Prostate gland (tissue), 2 donors: Measurements from ENCODE around the gene CASKIN1. TPM values are rescaled to one million over a fixed set of nuclear protein-coding genes. Genes with fewer than 3 reads are reported as not detected.

ENCODE experiments used
- DNase-seq: peaks from one replicate; pipeline ENCODE4 v3.0.0-alpha.2; 2019; ENCODE audit warnings: low spot score
- H3K27ac ChIP-seq, 2 donors: fragments of 200-600 bp; sonication (generic); 2 replicates each; pipeline ENCODE4 v1.5.1; 2017 to 2019
- H3K27me3 ChIP-seq: fragments of 200-600 bp; sonication (generic); replicated peaks from 2 replicates; pipeline ENCODE4 v1.5.1; 2019; ENCODE audit not compliant: insufficient read depth
- H3K36me3 ChIP-seq, 2 donors: fragments of 200-600 bp; sonication (generic); 1 replicate in 1 of 2; 2 replicates in 1 of 2; pipeline versions ENCODE4 v1.5.1 to v1.8.1; 2017 to 2019
- H3K4me1 ChIP-seq: fragments of 200-600 bp; sonication (generic); replicated peaks from 2 replicates; pipeline ENCODE4 v1.5.1; 2019
- H3K4me3 ChIP-seq, 2 donors: fragments of 200-600 bp; sonication (generic); 2 replicates each; pipeline ENCODE4 v1.5.1; 2017 to 2019
- H3K9me3 ChIP-seq: fragments of 200-600 bp; sonication (generic); 2 replicates; pipeline ENCODE4 v1.5.1; 2017
- POLR2A ChIP-seq: fragments of 450-650 bp; IDR thresholded peaks from one replicate; pipeline ENCODE4 v1.6.1; 2016; ENCODE audit warnings: antibody characterized with exemption, mild to moderate bottlenecking
- POLR2AphosphoS5 ChIP-seq: sonication (generic); formaldehyde crosslinking; IDR thresholded peaks from one replicate; pipeline ENCODE4 v1.6.1; 2017; ENCODE audit warnings: antibody characterized with exemption
- WGBS: methylation state at CpG from one replicate; pipeline ENCODE4 v1.1.5; 2018; 5-methylcytosine and 5-hydroxymethylcytosine counted together
- intact Hi-C: fragments of 100-400 bp; cut with DNase I; formaldehyde crosslinking; loops from one replicate; pipeline ENCODE4 v1.14.2; 2022
- total RNA-seq, 2 donors: library from RNA; depleted of rRNA; stranded (reverse); fragments of >200 nt; gene quantifications; one replicate each; pipeline ENCODE4 v1.1.0, GENCODE V29; 2016
- TF ChIP-seq, protein P1 (sequence below), 4 experiments: fragments of 200-600 bp in 2 of 4; fragments of 450-650 bp in 2 of 4; sonication (generic) in 2 of 4; IDR thresholded peaks; 1 replicate in 3 of 4; 2 replicates in 1 of 4; pipeline ENCODE4 v1.5.1; 2016 to 2019; ENCODE audit warnings: antibody characterized with exemption in 4 of 4, mild to moderate bottlenecking in 2 of 4, moderate library complexity in 2 of 4

CASKIN1 gene
- total RNA-seq, 2 donors from 2014 or later = 0.77 to 5.3 TPM

DNA sequence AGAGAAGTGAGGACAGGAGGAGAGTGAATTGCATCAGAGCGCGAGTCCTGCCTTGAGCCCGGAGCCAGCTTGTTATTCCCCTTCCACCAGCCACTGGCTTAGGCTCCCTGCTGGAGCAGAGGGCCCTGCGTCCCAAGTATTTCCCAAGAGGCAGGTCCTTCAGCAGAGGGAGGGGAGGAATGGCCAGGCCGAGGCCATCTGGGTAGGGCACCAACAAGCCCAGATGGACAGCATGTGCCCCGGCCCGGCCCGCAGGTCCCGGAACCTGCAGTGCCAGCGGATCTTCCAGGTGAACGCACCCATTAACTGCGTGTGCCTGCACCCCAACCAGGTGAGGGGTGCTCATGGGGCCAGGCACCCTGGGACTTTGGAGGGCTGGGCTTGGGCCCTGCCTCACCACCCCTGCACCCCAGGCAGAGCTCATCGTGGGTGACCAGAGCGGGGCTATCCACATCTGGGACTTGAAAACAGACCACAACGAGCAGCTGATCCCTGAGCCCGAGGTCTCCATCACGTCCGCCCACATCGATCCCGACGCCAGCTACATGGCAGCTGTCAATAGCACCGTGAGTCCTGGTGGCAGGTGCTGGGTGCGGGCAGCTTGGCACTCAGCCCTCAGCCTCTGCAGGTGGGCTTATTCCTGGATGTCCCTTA is 10.5 kb upstream of the CASKIN1 start:
- Histone ChIP-seq H3K36me3 (peaks cover 0 to 16% of the 10 kb centered on the region in 2 donors), H3K27me3 (no peaks in the 10 kb centered on the region), H3K4me3 (no peak overlapping the region), H3K4me1 (peaks cover 7% of the 10 kb centered on the region), H3K9me3 (no peaks in the 10 kb centered on the region), H3K27ac (no peak overlapping the region)
- intact Hi-C loops = loop anchor here (10.0 kb wide), 1 partner anchor 48 kb away; the partner anchor contains the start of gene ECI1
- DNase-seq = no peak
- TF ChIP-seq, protein P1, sequence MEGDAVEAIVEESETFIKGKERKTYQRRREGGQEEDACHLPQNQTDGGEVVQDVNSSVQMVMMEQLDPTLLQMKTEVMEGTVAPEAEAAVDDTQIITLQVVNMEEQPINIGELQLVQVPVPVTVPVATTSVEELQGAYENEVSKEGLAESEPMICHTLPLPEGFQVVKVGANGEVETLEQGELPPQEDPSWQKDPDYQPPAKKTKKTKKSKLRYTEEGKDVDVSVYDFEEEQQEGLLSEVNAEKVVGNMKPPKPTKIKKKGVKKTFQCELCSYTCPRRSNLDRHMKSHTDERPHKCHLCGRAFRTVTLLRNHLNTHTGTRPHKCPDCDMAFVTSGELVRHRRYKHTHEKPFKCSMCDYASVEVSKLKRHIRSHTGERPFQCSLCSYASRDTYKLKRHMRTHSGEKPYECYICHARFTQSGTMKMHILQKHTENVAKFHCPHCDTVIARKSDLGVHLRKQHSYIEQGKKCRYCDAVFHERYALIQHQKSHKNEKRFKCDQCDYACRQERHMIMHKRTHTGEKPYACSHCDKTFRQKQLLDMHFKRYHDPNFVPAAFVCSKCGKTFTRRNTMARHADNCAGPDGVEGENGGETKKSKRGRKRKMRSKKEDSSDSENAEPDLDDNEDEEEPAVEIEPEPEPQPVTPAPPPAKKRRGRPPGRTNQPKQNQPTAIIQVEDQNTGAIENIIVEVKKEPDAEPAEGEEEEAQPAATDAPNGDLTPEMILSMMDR (IDR thresholded peaks at IDR 0.05) = no peak
- TF ChIP-seq POLR2A (no peak), POLR2AphosphoS5 (no peak)
- 89% methylated on average over 23 of the region's 23 CpGs for WGBS

DNA sequence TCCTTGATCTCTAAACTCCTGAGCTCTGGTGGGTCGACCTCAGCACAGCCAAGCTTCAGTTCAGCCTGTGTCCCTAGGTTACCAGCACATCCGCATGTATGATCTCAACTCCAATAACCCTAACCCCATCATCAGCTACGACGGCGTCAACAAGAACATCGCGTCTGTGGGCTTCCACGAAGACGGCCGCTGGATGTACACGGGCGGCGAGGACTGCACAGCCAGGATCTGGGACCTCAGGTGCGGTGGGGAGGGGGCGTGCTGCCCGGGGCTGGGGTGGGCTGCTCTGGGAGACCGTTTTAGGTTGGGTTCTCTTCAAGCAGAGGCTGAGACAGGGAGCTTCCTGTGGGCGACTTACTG is 10.0 kb upstream of the CASKIN1 start:
- DNase-seq = no peak
- Histone ChIP-seq H3K9me3 (no peaks in the 10 kb centered on the region), H3K27me3 (no peaks in the 10 kb centered on the region), H3K27ac (peak overlapping the region in 1 of 2 donors; percentile 97), H3K4me3 (peak overlapping the region; percentile 78 to 83), H3K36me3 (peaks cover 0 to 16% of the 10 kb centered on the region in 2 donors), H3K4me1 (peaks cover 6% of the 10 kb centered on the region)
- WGBS = 83% methylated on average over 18 of the region's 18 CpGs
- TF ChIP-seq, protein P1 (IDR thresholded peaks at IDR 0.05) = no peak
- TF ChIP-seq POLR2AphosphoS5 (no peak), POLR2A (no peak)
- intact Hi-C loops = loop anchor here (10.0 kb wide), 1 partner anchor 48 kb away; the partner anchor contains the start of gene ECI1

DNA sequence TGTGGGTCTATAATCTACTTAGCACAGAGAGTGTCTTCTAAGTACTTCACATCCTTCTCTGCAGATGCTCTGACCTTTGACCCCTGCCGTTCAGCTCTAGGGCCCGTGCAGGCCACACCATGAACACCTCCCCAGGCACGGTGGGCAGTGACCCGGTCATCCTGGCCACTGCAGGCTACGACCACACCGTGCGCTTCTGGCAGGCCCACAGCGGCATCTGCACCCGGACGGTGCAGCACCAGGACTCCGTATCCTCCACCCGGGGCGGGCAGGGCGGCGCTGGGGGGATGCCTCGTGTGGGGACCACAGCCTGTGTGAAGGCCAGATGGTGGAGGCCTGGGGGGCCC is 9.5 kb upstream of the CASKIN1 start:
- 5% methylated on average over 16 of the region's 16 CpGs for WGBS
- DNase-seq = no peak
- H3K27me3 ChIP-seq = no peaks in the 10 kb centered on the region

DNA sequence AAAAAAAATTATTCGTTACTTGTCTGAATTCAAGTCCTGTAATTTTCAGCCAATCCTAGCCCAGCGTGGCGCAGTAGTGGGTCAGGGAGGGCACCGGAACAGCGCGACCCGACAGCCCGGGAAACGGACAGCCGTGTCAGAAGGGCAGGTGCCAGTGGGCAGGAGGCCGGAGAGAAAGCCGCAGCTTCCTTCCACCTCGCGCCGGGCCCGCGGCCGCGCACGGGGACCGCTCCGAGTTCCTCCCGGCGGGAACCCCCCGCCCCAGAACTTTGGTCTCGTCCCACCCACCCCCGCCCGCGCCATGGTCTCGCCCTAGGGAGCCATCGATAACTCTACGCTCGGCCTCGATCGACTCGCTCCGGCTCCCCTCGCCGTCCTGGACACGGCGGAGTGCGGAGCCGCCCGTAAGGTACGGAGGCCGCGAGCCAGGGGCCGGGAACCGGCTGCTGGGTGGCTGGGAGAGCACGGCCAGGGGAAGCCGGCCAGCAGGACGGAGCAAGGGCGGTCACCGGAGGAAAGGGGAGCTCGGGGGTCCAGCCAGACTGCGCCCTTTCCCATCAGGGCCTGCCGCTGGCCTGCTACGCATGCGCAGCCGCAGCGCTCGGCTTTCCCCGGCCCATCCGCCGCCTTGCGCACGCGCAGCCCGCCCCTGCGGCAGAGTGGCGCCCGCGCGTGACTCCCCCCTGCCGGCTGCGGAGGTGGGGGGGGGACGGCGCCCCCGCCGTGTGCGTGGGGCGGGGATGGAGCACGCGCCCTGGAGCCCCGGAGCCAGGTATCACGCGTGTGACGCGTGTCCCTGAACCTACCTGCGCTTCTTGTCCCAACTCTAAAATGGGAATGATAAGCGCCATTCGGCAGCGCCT is 8.9 kb upstream of the CASKIN1 start, which contains the start of gene MLST8:
MLST8 (plus strand) TSS at position 351 of the 863 bp plus-strand sequence. CDS start 632 bp downstream, outside the sequence.
- under 1% methylated on average over 82 of the region's 93 CpGs for WGBS
- Histone ChIP-seq H3K9me3 (no peaks in the 10 kb centered on the region), H3K4me3 (peak within 1 kb of the TSS; percentile 78 to 83), H3K27me3 (no peaks in the 10 kb centered on the region), H3K27ac (peak within 1 kb of the TSS; percentile 97), H3K4me1 (peaks cover 6% of the 10 kb centered on the region), H3K36me3 (peaks cover 0 to 16% of the 10 kb centered on the region in 2 donors)
- intact Hi-C loops = loop anchor here (10.0 kb wide), 1 partner anchor 49 kb away; the partner anchor contains the start of gene ECI1
- peak; percentile 74 for DNase-seq
- TF ChIP-seq POLR2AphosphoS5 = peak; percentile 84
- TF ChIP-seq, protein P1 (IDR thresholded peaks at IDR 0.05) = peak in 2 of 4 experiments; percentile 34 to 48
- TF ChIP-seq POLR2A = peak; percentile 66

More for the DNA sequence above, 9.5 kb upstream of the CASKIN1 start:
- no peaks in the 10 kb centered on the region for H3K9me3 ChIP-seq
- H3K27ac ChIP-seq = peak overlapping the region; percentile 97
- peak overlapping the region; percentile 78 to 83 for H3K4me3 ChIP-seq
- intact Hi-C loops = loop anchor here (10.0 kb wide), 1 partner anchor 49 kb away; the partner anchor contains the start of gene ECI1
- peaks cover 0 to 16% of the 10 kb centered on the region in 2 donors for H3K36me3 ChIP-seq
- TF ChIP-seq POLR2AphosphoS5 (no peak), POLR2A (no peak)
- TF ChIP-seq, protein P1 (IDR thresholded peaks at IDR 0.05) = no peak
- H3K4me1 ChIP-seq = peaks cover 6% of the 10 kb centered on the region
